ENCODE data around the gene GALNT16. TPM values are rescaled to one million over a fixed set of nuclear protein-coding genes. Genes with fewer than 3 reads are reported as not detected.

GALNT16 gene
- total and polyA plus RNA-seq, 4 donors: 6.5 to 16.1 (median 8.9) TPM

GRCh38 chr14:69315301-69315700 lies 55.3 kb downstream of the GALNT16 start:
- no peak for ATAC-seq (ENCODE audit: low FRiP score)
- 66 to 69% methylated on average over 4 of the region's 4 CpGs for WGBS, 2 donors
- H3K4me1 ChIP-seq (ENCODE audit: control insufficient read depth in 1 of 2, insufficient read depth in 2 of 2, low read length in 2 of 2): no peaks in the 10 kb centered on the region

GRCh38 chr14:69316449-69317101 lies 56.6 kb downstream of the GALNT16 start:
- intact Hi-C loops (cut with DNase I): loop anchor here in 1 of 2 donors (5.0 kb wide), 1 partner anchor 81 kb away; the partner anchor contains the start of genes ERH and SLC39A9
- peak in 1 of 2 donors; percentile 20 for DNase-seq
- Histone ChIP-seq H3K27ac (ENCODE audit: low read depth in 1 of 2, low read length in 2 of 2) (no peak overlapping the region), H3K4me3 (ENCODE audit: low read length in 2 of 2) (no peak overlapping the region), H3K9me3 (ENCODE audit: control insufficient read depth, low read length) (no peaks in the 10 kb centered on the region), H3K4me1 (ENCODE audit: control insufficient read depth in 1 of 2, insufficient read depth in 2 of 2, low read length in 2 of 2) (no peaks in the 10 kb centered on the region), H3K27me3 (ENCODE audit: control insufficient read depth in 1 of 2, insufficient read depth in 2 of 2, low read length in 1 of 2) (no peaks in the 10 kb centered on the region), H3K36me3 (ENCODE audit: control insufficient read depth in 1 of 2, insufficient read depth in 2 of 2, low read length in 1 of 2) (no peaks in the 10 kb centered on the region)
- no peak for ATAC-seq (ENCODE audit: low FRiP score)
- 77 to 80% methylated on average over 4 of the region's 4 CpGs for WGBS, 2 donors

More at GRCh38 chr14:69315301-69315700, 55.3 kb downstream of the GALNT16 start:
- Histone ChIP-seq H3K36me3 (ENCODE audit: control insufficient read depth in 1 of 2, insufficient read depth in 2 of 2, low read length in 1 of 2) (no peaks in the 10 kb centered on the region), H3K27me3 (ENCODE audit: control insufficient read depth in 1 of 2, insufficient read depth in 2 of 2, low read length in 1 of 2) (no peaks in the 10 kb centered on the region), H3K9me3 (ENCODE audit: control insufficient read depth, low read length) (no peaks in the 10 kb centered on the region), H3K27ac (ENCODE audit: low read depth in 1 of 2, low read length in 2 of 2) (no peak overlapping the region), H3K4me3 (ENCODE audit: low read length in 2 of 2) (no peak overlapping the region)
- intact Hi-C loops (cut with DNase I): loop anchor here in 1 of 2 donors (5.0 kb wide), 1 partner anchor 82 kb away; the partner anchor contains the start of genes ERH and SLC39A9
- peak in 1 of 2 donors; percentile 46 for DNase-seq

- Histone ChIP-seq H3K27me3 (ENCODE audit: control insufficient read depth in 1 of 2, insufficient read depth in 2 of 2, low read length in 1 of 2) (no peaks in the 10 kb centered on the region), H3K4me1 (ENCODE audit: control insufficient read depth in 1 of 2, insufficient read depth in 2 of 2, low read length in 2 of 2) (no peaks in the 10 kb centered on the region), H3K27ac (ENCODE audit: low read depth in 1 of 2, low read length in 2 of 2) (peak overlapping the region in 1 of 2 donors; percentile 4), H3K9me3 (ENCODE audit: control insufficient read depth, low read length) (no peaks in the 10 kb centered on the region), H3K36me3 (ENCODE audit: control insufficient read depth in 1 of 2, insufficient read depth in 2 of 2, low read length in 1 of 2) (no peaks in the 10 kb centered on the region), H3K4me3 (ENCODE audit: low read length in 2 of 2) (no peak overlapping the region)
- WGBS, 2 donors: 23 to 27% methylated on average over 6 of the region's 6 CpGs
- peak; percentile 81 to 84 for DNase-seq
- intact Hi-C loops (cut with DNase I): loop anchor here in 1 of 2 donors (5.0 kb wide), 1 partner anchor 80 kb away; the partner anchor contains the start of genes ERH and SLC39A9
- ATAC-seq (ENCODE audit: low FRiP score): peak; percentile 90
Observed at GRCh38 chr14:69317102-69317755, 57.3 kb downstream of the GALNT16 start.

- WGBS, 2 donors: 89 to 91% methylated on average over 5 of the region's 5 CpGs
- H3K4me1 ChIP-seq (ENCODE audit: control insufficient read depth in 1 of 2, insufficient read depth in 2 of 2, low read length in 2 of 2): no peaks in the 10 kb centered on the region
- no peak overlapping the region for H3K4me3 ChIP-seq (ENCODE audit: low read length in 2 of 2)
- H3K27ac ChIP-seq (ENCODE audit: low read depth in 1 of 2, low read length in 2 of 2): peak overlapping the region in 1 of 2 donors; percentile 4
- no peaks in the 10 kb centered on the region for H3K36me3 ChIP-seq (ENCODE audit: control insufficient read depth in 1 of 2, insufficient read depth in 2 of 2, low read length in 1 of 2)
- ATAC-seq (ENCODE audit: low FRiP score) (no peak), DNase-seq (peak; percentile 63 to 72)
- H3K9me3 ChIP-seq (ENCODE audit: control insufficient read depth, low read length): no peaks in the 10 kb centered on the region
- intact Hi-C loops (cut with DNase I): loop anchor here in 1 of 2 donors (5.0 kb wide), 1 partner anchor 80 kb away; the partner anchor contains the start of genes ERH and SLC39A9
- no peaks in the 10 kb centered on the region for H3K27me3 ChIP-seq (ENCODE audit: control insufficient read depth in 1 of 2, insufficient read depth in 2 of 2, low read length in 1 of 2)
Observed at GRCh38 chr14:69317780-69318179, 57.8 kb downstream of the GALNT16 start.

- Histone ChIP-seq H3K27ac (ENCODE audit: low read depth in 1 of 2, low read length in 2 of 2) (no peak overlapping the region), H3K4me1 (ENCODE audit: control insufficient read depth in 1 of 2, insufficient read depth in 2 of 2, low read length in 2 of 2) (no peaks in the 10 kb centered on the region), H3K36me3 (ENCODE audit: control insufficient read depth in 1 of 2, insufficient read depth in 2 of 2, low read length in 1 of 2) (no peaks in the 10 kb centered on the region), H3K4me3 (ENCODE audit: low read length in 2 of 2) (no peak overlapping the region), H3K27me3 (ENCODE audit: control insufficient read depth in 1 of 2, insufficient read depth in 2 of 2, low read length in 1 of 2) (no peaks in the 10 kb centered on the region), H3K9me3 (ENCODE audit: control insufficient read depth, low read length) (no peaks in the 10 kb centered on the region)
- DNase-seq (peak in 1 of 2 donors; percentile 34), ATAC-seq (ENCODE audit: low FRiP score) (no peak)
- intact Hi-C loops (cut with DNase I): loop anchor here in 1 of 2 donors (5.0 kb wide), 1 partner anchor 79 kb away; the partner anchor contains the start of genes ERH and SLC39A9
- WGBS, 2 donors: 88 to 94% methylated on average over 2 of the region's 2 CpGs
Observed at GRCh38 chr14:69318241-69318640, 58.3 kb downstream of the GALNT16 start.

GRCh38 chr14:69318901-69319475 lies 59.0 kb downstream of the GALNT16 start:
- Histone ChIP-seq H3K4me3 (ENCODE audit: low read length in 2 of 2) (no peak overlapping the region), H3K9me3 (ENCODE audit: control insufficient read depth, low read length) (no peaks in the 10 kb centered on the region), H3K4me1 (ENCODE audit: control insufficient read depth in 1 of 2, insufficient read depth in 2 of 2, low read length in 2 of 2) (no peaks in the 10 kb centered on the region), H3K27me3 (ENCODE audit: control insufficient read depth in 1 of 2, insufficient read depth in 2 of 2, low read length in 1 of 2) (no peaks in the 10 kb centered on the region), H3K27ac (ENCODE audit: low read depth in 1 of 2, low read length in 2 of 2) (no peak overlapping the region), H3K36me3 (ENCODE audit: control insufficient read depth in 1 of 2, insufficient read depth in 2 of 2, low read length in 1 of 2) (no peaks in the 10 kb centered on the region)
- DNase-seq (peak in 1 of 2 donors; percentile 61), ATAC-seq (ENCODE audit: low FRiP score) (no peak)
- WGBS, 2 donors: 96 to 99% methylated on average over 8 of the region's 8 CpGs
- intact Hi-C loops (cut with DNase I): loop anchor here in 1 of 2 donors (5.0 kb wide), 1 partner anchor 78 kb away; the partner anchor contains the start of genes ERH and SLC39A9

GRCh38 chr14:69319911-69320310 lies 60.0 kb downstream of the GALNT16 start:
- H3K27me3 ChIP-seq (ENCODE audit: control insufficient read depth in 1 of 2, insufficient read depth in 2 of 2, low read length in 1 of 2): no peaks in the 10 kb centered on the region
- no peaks in the 10 kb centered on the region for H3K9me3 ChIP-seq (ENCODE audit: control insufficient read depth, low read length)
- no peak for DNase-seq

GRCh38 chr14:69320581-69321365 lies 60.8 kb downstream of the GALNT16 start:
- Histone ChIP-seq H3K36me3 (ENCODE audit: control insufficient read depth in 1 of 2, insufficient read depth in 2 of 2, low read length in 1 of 2) (no peaks in the 10 kb centered on the region), H3K9me3 (ENCODE audit: control insufficient read depth, low read length) (no peaks in the 10 kb centered on the region), H3K27me3 (ENCODE audit: control insufficient read depth in 1 of 2, insufficient read depth in 2 of 2, low read length in 1 of 2) (no peaks in the 10 kb centered on the region), H3K27ac (ENCODE audit: low read depth in 1 of 2, low read length in 2 of 2) (no peak overlapping the region), H3K4me1 (ENCODE audit: control insufficient read depth in 1 of 2, insufficient read depth in 2 of 2, low read length in 2 of 2) (no peaks in the 10 kb centered on the region), H3K4me3 (ENCODE audit: low read length in 2 of 2) (no peak overlapping the region)
- DNase-seq (peak in 1 of 2 donors; percentile 54), ATAC-seq (ENCODE audit: low FRiP score) (no peak)
- intact Hi-C loops (cut with DNase I): no loop called here
- 96% methylated on average over 18 of the region's 18 CpGs for WGBS, 2 donors

More at GRCh38 chr14:69319911-69320310, 60.0 kb downstream of the GALNT16 start:
- Histone ChIP-seq H3K4me3 (ENCODE audit: low read length in 2 of 2) (no peak overlapping the region), H3K27ac (ENCODE audit: low read depth in 1 of 2, low read length in 2 of 2) (no peak overlapping the region), H3K36me3 (ENCODE audit: control insufficient read depth in 1 of 2, insufficient read depth in 2 of 2, low read length in 1 of 2) (no peaks in the 10 kb centered on the region), H3K4me1 (ENCODE audit: control insufficient read depth in 1 of 2, insufficient read depth in 2 of 2, low read length in 2 of 2) (no peaks in the 10 kb centered on the region)
- WGBS, 2 donors: 95 to 98% methylated on average over 8 of the region's 8 CpGs
- intact Hi-C loops (cut with DNase I): loop anchor here in 1 of 2 donors (5.0 kb wide), 1 partner anchor 77 kb away; the partner anchor contains the start of genes ERH and SLC39A9
- ATAC-seq (ENCODE audit: low FRiP score): no peak
